Smooth muscle cell (in vitro differentiated cells): ENCODE results near the gene UBAP1L. TPM values are rescaled to one million over a fixed set of nuclear protein-coding genes. Genes with fewer than 3 reads are reported as not detected.

Experiments used
- DNase-seq: peaks from one replicate; lab custom pipeline; 2025; ENCODE audit not compliant: unreplicated experiment; lab: John Stamatoyannopoulos, UW
- H2AFZ ChIP-seq: fragments of 200-600 bp; sonication (generic); 2 replicates; pipeline ENCODE4 v1.6.0; 2016; ENCODE audit warnings: antibody characterized with exemption, low read depth, mild to moderate bottlenecking
- H3F3A ChIP-seq: fragments of 200-600 bp; sonication (generic); 2 replicates; pipeline ENCODE4 v1.6.0; 2017; ENCODE audit warnings: antibody characterized with exemption, low read depth
- H3K27ac ChIP-seq: fragments of 200-600 bp; sonication (generic); 2 replicates; pipeline ENCODE4 v1.5.1; 2016; ENCODE audit warnings: low read depth, mild to moderate bottlenecking
- H3K27me3 ChIP-seq: fragments of 200-600 bp; sonication (generic); 2 replicates; pipeline ENCODE4 v1.6.1; 2016; ENCODE audit warnings: low read depth, mild to moderate bottlenecking
- H3K36me3 ChIP-seq: fragments of 200-600 bp; sonication (generic); 2 replicates; pipeline ENCODE4 v1.5.1; 2016; ENCODE audit warnings: low read depth
- H3K4me1 ChIP-seq: fragments of 200-600 bp; sonication (generic); 2 replicates; pipeline ENCODE4 v1.5.1; 2016; ENCODE audit warnings: low read depth
- H3K4me2 ChIP-seq: fragments of 200-600 bp; sonication (generic); 2 replicates; pipeline ENCODE4 v1.6.0; 2016; ENCODE audit warnings: mild to moderate bottlenecking
- H3K4me3 ChIP-seq: fragments of 200-600 bp; sonication (generic); 2 replicates; pipeline ENCODE4 v1.5.1; 2016; ENCODE audit warnings: mild to moderate bottlenecking
- H3K79me2 ChIP-seq: fragments of 200-600 bp; sonication (generic); 2 replicates; pipeline ENCODE4 v1.6.0; 2016; ENCODE audit warnings: low read depth, mild to moderate bottlenecking
- H3K9ac ChIP-seq: fragments of 200-600 bp; sonication (generic); 2 replicates; pipeline ENCODE4 v1.6.0; 2016; ENCODE audit warnings: low read depth
- H3K9me3 ChIP-seq: fragments of 200-600 bp; sonication (generic); replicated peaks from 2 replicates; pipeline ENCODE4 v1.5.1; 2016; ENCODE audit warnings: low read depth
- H4K20me1 ChIP-seq: fragments of 200-600 bp; sonication (generic); 2 replicates; pipeline ENCODE4 v1.6.0; 2016; ENCODE audit warnings: low read depth
- WGBS: methylation state at CpG from one replicate; pipeline ENCODE4 v1.1.7; 2016; ENCODE audit warnings: low lambda C conversion rate; 5-methylcytosine and 5-hydroxymethylcytosine counted together
- polyA plus RNA-seq: library from polyadenylated mRNA; unstranded; fragments of >200 nt; fragmentation: Nextera tagmentation; extraction: Ambion mirVana; gene quantifications from 2 replicates; pipeline ENCODE4 v1.2.1, GENCODE V29; 2016
- total RNA-seq: library from RNA; depleted of rRNA; stranded (reverse); fragments of >200 nt; gene quantifications from 2 replicates; pipeline ENCODE4 v1.2.3, GENCODE V29; 2014
- TF ChIP-seq, protein P1 (sequence below): fragments of 200-600 bp; sonication (generic); IDR thresholded peaks from 2 replicates; pipeline ENCODE4 v1.5.1; 2017; ENCODE audit warnings: borderline replicate concordance, mild to moderate bottlenecking, antibody characterized with exemption; ENCODE audit not compliant: insufficient read depth, poor library complexity, severe bottlenecking

Gene UBAP1L
- total and polyA plus RNA-seq, 2 experiments from 2014 or later, result 1.0 to 1.2 TPM

DNA sequence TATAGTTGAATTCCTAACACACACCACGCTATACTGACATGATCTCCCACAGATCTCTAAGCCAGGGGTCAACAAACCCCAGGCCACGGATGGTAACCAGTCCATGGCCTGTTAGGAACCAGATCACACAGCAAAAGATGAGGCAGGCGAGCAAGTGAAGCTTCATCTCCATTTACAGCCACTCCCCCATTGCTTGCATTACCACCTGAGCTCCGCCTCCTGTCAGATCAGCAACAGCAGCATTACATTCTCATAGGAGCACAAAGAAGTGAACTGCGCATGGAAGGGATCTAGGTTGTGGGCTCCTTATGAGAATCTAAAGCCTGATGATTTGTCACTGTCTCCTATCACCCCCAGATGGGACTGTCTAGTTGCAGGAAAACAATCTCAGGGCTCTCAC is 15.9 kb upstream of the UBAP1L start:
- WGBS, result 85% methylated on average over 5 of the region's 5 CpGs
- no peak overlapping the region for H2AFZ ChIP-seq
- no peaks in the 10 kb centered on the region for H3F3A ChIP-seq
- peaks cover 52% of the 10 kb centered on the region for H3K79me2 ChIP-seq
- no peaks in the 10 kb centered on the region for H3K27me3 ChIP-seq
- DNase-seq, result no peak
- no peak overlapping the region for H3K4me3 ChIP-seq
- no peak overlapping the region for H3K27ac ChIP-seq
- H3K4me2 ChIP-seq, result no peak overlapping the region
- peaks cover 54% of the 10 kb centered on the region for H4K20me1 ChIP-seq
- no peak overlapping the region for H3K9ac ChIP-seq
- peaks cover 13% of the 10 kb centered on the region for H3K4me1 ChIP-seq
- TF ChIP-seq, protein P1, sequence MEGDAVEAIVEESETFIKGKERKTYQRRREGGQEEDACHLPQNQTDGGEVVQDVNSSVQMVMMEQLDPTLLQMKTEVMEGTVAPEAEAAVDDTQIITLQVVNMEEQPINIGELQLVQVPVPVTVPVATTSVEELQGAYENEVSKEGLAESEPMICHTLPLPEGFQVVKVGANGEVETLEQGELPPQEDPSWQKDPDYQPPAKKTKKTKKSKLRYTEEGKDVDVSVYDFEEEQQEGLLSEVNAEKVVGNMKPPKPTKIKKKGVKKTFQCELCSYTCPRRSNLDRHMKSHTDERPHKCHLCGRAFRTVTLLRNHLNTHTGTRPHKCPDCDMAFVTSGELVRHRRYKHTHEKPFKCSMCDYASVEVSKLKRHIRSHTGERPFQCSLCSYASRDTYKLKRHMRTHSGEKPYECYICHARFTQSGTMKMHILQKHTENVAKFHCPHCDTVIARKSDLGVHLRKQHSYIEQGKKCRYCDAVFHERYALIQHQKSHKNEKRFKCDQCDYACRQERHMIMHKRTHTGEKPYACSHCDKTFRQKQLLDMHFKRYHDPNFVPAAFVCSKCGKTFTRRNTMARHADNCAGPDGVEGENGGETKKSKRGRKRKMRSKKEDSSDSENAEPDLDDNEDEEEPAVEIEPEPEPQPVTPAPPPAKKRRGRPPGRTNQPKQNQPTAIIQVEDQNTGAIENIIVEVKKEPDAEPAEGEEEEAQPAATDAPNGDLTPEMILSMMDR, result no peak
- no peaks in the 10 kb centered on the region for H3K9me3 ChIP-seq
- peaks cover 6% of the 10 kb centered on the region for H3K36me3 ChIP-seq

DNA sequence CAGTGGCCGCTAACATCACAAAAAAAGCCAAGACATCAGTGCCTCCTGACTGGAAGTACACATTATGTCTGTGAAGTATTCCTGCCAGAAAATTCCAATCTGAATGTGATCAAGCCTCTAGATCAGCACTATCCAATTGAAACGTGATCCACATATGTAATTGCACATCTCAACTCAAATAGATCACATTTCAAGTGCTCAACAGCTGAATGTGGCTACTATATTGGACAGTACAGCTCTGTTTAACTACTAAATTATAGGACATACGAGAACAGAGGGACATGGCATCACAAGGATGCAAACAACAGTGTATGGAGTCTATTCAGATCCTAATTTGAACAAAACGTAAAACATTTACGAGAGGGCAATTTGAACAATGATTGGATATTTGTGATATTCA is 542 bp upstream of the UBAP1L start:
- Histone ChIP-seq H3K79me2 (no peaks in the 10 kb centered on the region), H3K27me3 (no peaks in the 10 kb centered on the region), H3K4me2 (no peak overlapping the region), H3K9ac (no peak overlapping the region), H2AFZ (no peak overlapping the region), H4K20me1 (peaks cover 19% of the 10 kb centered on the region), H3K4me1 (no peaks in the 10 kb centered on the region), H3K4me3 (no peak overlapping the region), H3K27ac (no peak overlapping the region), H3K36me3 (peaks cover 28% of the 10 kb centered on the region), H3F3A (peaks cover 24% of the 10 kb centered on the region), H3K9me3 (no peaks in the 10 kb centered on the region)
- DNase-seq, result no peak
- 88% methylated on average over 5 of the region's 5 CpGs for WGBS
- TF ChIP-seq, protein P1, result no peak

DNA sequence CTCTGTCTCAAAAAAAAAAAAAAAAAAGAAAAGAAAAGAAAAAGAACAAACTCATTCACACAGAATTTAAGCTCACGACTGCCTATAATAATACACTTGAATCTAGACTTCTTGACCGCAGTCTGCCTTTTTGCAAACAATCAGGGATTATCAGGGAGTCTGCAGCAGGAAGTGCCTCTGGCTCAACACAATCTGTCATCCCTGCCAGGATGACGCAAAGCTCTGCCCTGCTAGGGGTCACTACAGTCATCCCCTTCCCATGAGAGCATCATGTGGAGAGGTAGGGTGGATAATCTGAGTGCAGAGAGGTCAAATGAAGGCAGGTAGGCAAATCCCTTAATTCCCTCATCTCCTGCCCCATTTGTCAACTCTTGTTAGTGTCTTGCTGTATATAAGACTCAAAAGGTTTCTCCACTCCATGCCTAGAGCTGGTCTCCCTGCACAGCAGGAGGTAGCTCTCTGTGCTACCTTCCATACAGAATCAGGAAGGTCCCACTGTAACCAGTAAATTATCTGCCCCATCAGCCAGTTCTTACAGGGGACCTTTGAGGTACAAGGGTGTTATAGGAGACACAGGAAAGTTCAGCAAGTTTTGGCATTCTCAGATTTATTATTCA is 4.2 kb downstream of the UBAP1L start:
- Histone ChIP-seq H3K4me2 (no peak overlapping the region), H2AFZ (no peak overlapping the region), H3K36me3 (peaks cover 14% of the 10 kb centered on the region), H3K4me3 (no peak overlapping the region), H4K20me1 (peaks cover 5% of the 10 kb centered on the region), H3K27ac (peak overlapping the region; percentile 41), H3K9me3 (no peaks in the 10 kb centered on the region), H3K79me2 (no peaks in the 10 kb centered on the region), H3K9ac (no peak overlapping the region), H3K4me1 (no peaks in the 10 kb centered on the region), H3K27me3 (no peaks in the 10 kb centered on the region), H3F3A (peaks cover 10% of the 10 kb centered on the region)
- WGBS, result 28% methylated on average over 3 of the region's 3 CpGs
- DNase-seq, result no peak
- TF ChIP-seq, protein P1, result no peak

DNA sequence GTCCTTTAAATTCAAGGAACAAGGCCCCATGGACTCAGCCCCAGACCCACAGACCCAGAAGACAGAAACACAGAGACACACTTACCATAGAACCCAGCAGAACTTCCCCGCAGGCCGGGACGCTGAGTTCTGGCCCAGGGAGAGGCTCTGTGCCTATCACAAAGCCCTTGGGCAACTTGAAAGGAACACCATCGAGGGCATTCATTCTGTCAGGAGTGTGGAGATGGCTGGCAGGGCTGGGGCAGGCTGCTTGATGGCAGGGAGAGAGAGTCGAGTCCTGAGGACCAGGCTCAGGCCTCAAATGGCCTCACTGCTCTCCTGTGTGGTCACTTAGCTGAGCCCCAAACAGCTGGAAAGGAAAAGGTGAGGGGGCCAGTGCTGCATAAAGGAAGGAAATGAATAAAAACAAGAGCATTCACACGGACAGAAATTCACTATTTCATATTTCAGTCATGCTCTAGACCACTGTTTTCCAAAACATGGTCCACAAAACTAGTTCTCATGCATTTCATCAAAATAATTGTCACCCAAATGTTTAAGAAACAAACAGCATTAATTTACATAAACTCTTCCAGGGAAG is 8.9 kb downstream of the UBAP1L start:
- no peaks in the 10 kb centered on the region for H3K9me3 ChIP-seq
- H4K20me1 ChIP-seq, result no peaks in the 10 kb centered on the region
- TF ChIP-seq, protein P1, result no peak
- H3F3A ChIP-seq, result no peaks in the 10 kb centered on the region
- H3K4me3 ChIP-seq, result no peak overlapping the region
- no peak for DNase-seq
- WGBS, result 94% methylated on average over 6 of the region's 6 CpGs
- no peak overlapping the region for H3K9ac ChIP-seq
- no peaks in the 10 kb centered on the region for H3K27me3 ChIP-seq
- no peak overlapping the region for H2AFZ ChIP-seq
- H3K27ac ChIP-seq, result no peak overlapping the region
- H3K4me2 ChIP-seq, result no peak overlapping the region
- no peaks in the 10 kb centered on the region for H3K79me2 ChIP-seq
- no peaks in the 10 kb centered on the region for H3K36me3 ChIP-seq
- H3K4me1 ChIP-seq, result no peaks in the 10 kb centered on the region
